Neural progenitor cell (in vitro differentiated cells): ENCODE measurements around the gene C1GALT1. TPM values are rescaled to one million over a fixed set of nuclear protein-coding genes. Genes with fewer than 3 reads are reported as not detected.
A peak's percentile ranks its signal among the peaks of the same experiment; 100 is the strongest.

Source experiments
- DNase-seq: peaks from one replicate; pipeline ENCODE4 v3.0.0-alpha.2; 2016; ENCODE audit warnings: low spot score
- H2AFZ ChIP-seq: fragments of 200-600 bp; sonication (generic); replicated peaks from 2 replicates; pipeline ENCODE4 v1.6.1; 2016; ENCODE audit warnings: antibody characterized with exemption
- H3F3A ChIP-seq: fragments of 200-600 bp; sonication (generic); 2 replicates; pipeline ENCODE4 v1.6.1; 2016; ENCODE audit warnings: antibody characterized with exemption, low read depth
- H3K27ac ChIP-seq: fragments of 200-600 bp; sonication (generic); 2 replicates; pipeline ENCODE4 v1.5.1; 2016; ENCODE audit warnings: mild to moderate bottlenecking
- H3K27me3 ChIP-seq: fragments of 200-600 bp; sonication (generic); 2 replicates; pipeline ENCODE4 v1.6.1; 2016; ENCODE audit warnings: mild to moderate bottlenecking, moderate library complexity
- H3K36me3 ChIP-seq: fragments of 200-600 bp; sonication (generic); 2 replicates; pipeline ENCODE4 v1.5.1; 2016
- H3K4me1 ChIP-seq: fragments of 200-600 bp; sonication (generic); 2 replicates; pipeline ENCODE4 v1.6.1; 2016; ENCODE audit warnings: mixed run types
- H3K4me2 ChIP-seq: fragments of 200-600 bp; sonication (generic); 2 replicates; pipeline ENCODE4 v1.6.1; 2016
- H3K4me3 ChIP-seq: fragments of 200-600 bp; sonication (generic); 2 replicates; pipeline ENCODE4 v1.5.1; 2016
- H3K79me2 ChIP-seq: fragments of 200-600 bp; sonication (generic); 2 replicates; pipeline ENCODE4 v1.6.1; 2016; ENCODE audit warnings: low read depth
- H3K9ac ChIP-seq: fragments of 200-600 bp; sonication (generic); 2 replicates; pipeline ENCODE4 v1.6.1; 2016
- H3K9me3 ChIP-seq: fragments of 200-600 bp; sonication (generic); 2 replicates; pipeline ENCODE4 v1.5.1; 2016; ENCODE audit warnings: low read depth
- H4K20me1 ChIP-seq: fragments of 200-600 bp; sonication (generic); 2 replicates; pipeline ENCODE4 v1.6.1; 2016; ENCODE audit warnings: low read depth
- H3K27ac Mint-ChIP-seq: 3 replicates; pipeline ENCODE4 v1.8.0; 2021; ENCODE audit warnings: mixed read lengths
- H3K27me3 Mint-ChIP-seq: 2 replicates; pipeline ENCODE4 v1.8.0; 2022; ENCODE audit warnings: low read depth, mild to moderate bottlenecking, inconsistent platforms, moderate library complexity, mixed read lengths; ENCODE audit not compliant: insufficient read depth
- H3K36me3 Mint-ChIP-seq: 3 replicates; pipeline ENCODE4 v1.8.0; 2021; ENCODE audit warnings: mixed read lengths
- H3K4me1 Mint-ChIP-seq: 3 replicates; pipeline ENCODE4 v1.8.0; 2021; ENCODE audit warnings: mixed read lengths
- H3K4me3 Mint-ChIP-seq: 3 replicates; pipeline ENCODE4 v1.8.0; 2021; ENCODE audit warnings: mild to moderate bottlenecking, moderate library complexity, mixed read lengths
- H3K9me3 Mint-ChIP-seq: 3 replicates; pipeline ENCODE4 v1.8.0; 2020; ENCODE audit warnings: mixed read lengths
- CTCF ChIP-seq: fragments of 200-600 bp; sonication (generic); IDR thresholded peaks from 2 replicates; pipeline ENCODE4 v1.5.1; 2017; ENCODE audit warnings: antibody characterized with exemption, mild to moderate bottlenecking
- EZH2 ChIP-seq: fragments of 200-600 bp; sonication (generic); IDR thresholded peaks from 2 replicates; pipeline ENCODE4 v1.6.1; 2017; ENCODE audit warnings: antibody characterized with exemption, mild to moderate bottlenecking, moderate library complexity
- EZH2phosphoT487 ChIP-seq: fragments of 200-600 bp; sonication (generic); IDR thresholded peaks from 2 replicates; pipeline ENCODE4 v1.6.1; 2017; ENCODE audit warnings: antibody characterized with exemption
- total RNA-seq: library from RNA; depleted of rRNA; stranded (reverse); fragments of >200 nt; gene quantifications from 2 replicates; pipeline ENCODE4 v1.2.3, GENCODE V29; 2015; ENCODE audit warnings: low replicate concordance

C1GALT1 gene
- total RNA-seq, 1 donor from 2014 or later: 59.2 TPM

GRCh38 chr7:7207876-7208275 is 25.5 kb downstream of the C1GALT1 start:
- Mint-ChIP-seq H3K9me3 (peaks cover 45% of the 10 kb centered on the region), H3K36me3 (peaks cover 27% of the 10 kb centered on the region), H3K4me1 (no peaks in the 10 kb centered on the region), H3K4me3 (no peak overlapping the region), H3K27me3 (no peaks in the 10 kb centered on the region), H3K27ac (no peak overlapping the region)
- Histone ChIP-seq H3K9ac (no peak overlapping the region), H3K27me3 (no peaks in the 10 kb centered on the region), H4K20me1 (no peaks in the 10 kb centered on the region), H2AFZ (no peak overlapping the region), H3K4me1 (peaks cover 31% of the 10 kb centered on the region), H3K9me3 (peaks cover 12% of the 10 kb centered on the region), H3F3A (peaks cover 7% of the 10 kb centered on the region), H3K79me2 (peaks cover 93% of the 10 kb centered on the region), H3K36me3 (no peaks in the 10 kb centered on the region), H3K27ac (no peak overlapping the region), H3K4me3 (no peak overlapping the region), H3K4me2 (no peak overlapping the region)
- no peak for TF ChIP-seq EZH2
- no peak for TF ChIP-seq CTCF
- TF ChIP-seq EZH2phosphoT487: no peak
- DNase-seq: no peak

GRCh38 chr7:7208520-7208919 is 26.2 kb downstream of the C1GALT1 start:
- peaks cover 43% of the 10 kb centered on the region for H3K9me3 Mint-ChIP-seq
- H3K9ac ChIP-seq: no peak overlapping the region
- no peak for TF ChIP-seq EZH2phosphoT487
- TF ChIP-seq EZH2: no peak
- no peak for TF ChIP-seq CTCF
- peaks cover 93% of the 10 kb centered on the region for H3K79me2 ChIP-seq
- no peaks in the 10 kb centered on the region for H3K27me3 ChIP-seq
- H3K27ac Mint-ChIP-seq: no peak overlapping the region
- H3K36me3 Mint-ChIP-seq: peaks cover 24% of the 10 kb centered on the region
- H3K4me3 ChIP-seq: no peak overlapping the region
- H3K4me2 ChIP-seq: peak overlapping the region; percentile 60
- H3K4me1 Mint-ChIP-seq: no peaks in the 10 kb centered on the region
- H2AFZ ChIP-seq: peak overlapping the region; percentile 86
- peaks cover 3% of the 10 kb centered on the region for H3K36me3 ChIP-seq
- peaks cover 6% of the 10 kb centered on the region for H3K9me3 ChIP-seq
- no peaks in the 10 kb centered on the region for H4K20me1 ChIP-seq
- DNase-seq: no peak
- H3K27me3 Mint-ChIP-seq: no peaks in the 10 kb centered on the region
- peaks cover 7% of the 10 kb centered on the region for H3F3A ChIP-seq
- H3K27ac ChIP-seq: no peak overlapping the region
- H3K4me3 Mint-ChIP-seq: no peak overlapping the region
- peaks cover 31% of the 10 kb centered on the region for H3K4me1 ChIP-seq

GRCh38 chr7:7209412-7210050 is 27.2 kb downstream of the C1GALT1 start:
- Mint-ChIP-seq H3K4me3 (no peak overlapping the region), H3K4me1 (no peaks in the 10 kb centered on the region), H3K27ac (no peak overlapping the region), H3K36me3 (peaks cover 31% of the 10 kb centered on the region), H3K27me3 (no peaks in the 10 kb centered on the region), H3K9me3 (peaks cover 38% of the 10 kb centered on the region)
- no peaks in the 10 kb centered on the region for H3K9me3 ChIP-seq
- TF ChIP-seq EZH2 (no peak), EZH2phosphoT487 (no peak), CTCF (no peak)
- H3K36me3 ChIP-seq: peaks cover 3% of the 10 kb centered on the region
- peak overlapping the region; percentile 60 for H3K4me2 ChIP-seq
- H3K79me2 ChIP-seq: peaks cover 93% of the 10 kb centered on the region
- no peaks in the 10 kb centered on the region for H4K20me1 ChIP-seq
- H3F3A ChIP-seq: peaks cover 7% of the 10 kb centered on the region
- no peak overlapping the region for H3K9ac ChIP-seq
- peak overlapping the region; percentile 11 for H3K4me3 ChIP-seq
- DNase-seq: no peak
- H3K27ac ChIP-seq: no peak overlapping the region
- H2AFZ ChIP-seq: peak overlapping the region; percentile 42
- H3K4me1 ChIP-seq: peaks cover 31% of the 10 kb centered on the region
- no peaks in the 10 kb centered on the region for H3K27me3 ChIP-seq
